GM19463 (cell line): ENCODE data around the gene LANCL1.

Source experiments
- ATAC-seq: cut with Tn5 transposase; IDR thresholded peaks from one replicate; pipeline ENCODE4 v1.9.1; 2021; ENCODE audit warnings: mild to moderate bottlenecking, moderate library complexity; ENCODE audit not compliant: unreplicated experiment

Gene LANCL1, protein sequence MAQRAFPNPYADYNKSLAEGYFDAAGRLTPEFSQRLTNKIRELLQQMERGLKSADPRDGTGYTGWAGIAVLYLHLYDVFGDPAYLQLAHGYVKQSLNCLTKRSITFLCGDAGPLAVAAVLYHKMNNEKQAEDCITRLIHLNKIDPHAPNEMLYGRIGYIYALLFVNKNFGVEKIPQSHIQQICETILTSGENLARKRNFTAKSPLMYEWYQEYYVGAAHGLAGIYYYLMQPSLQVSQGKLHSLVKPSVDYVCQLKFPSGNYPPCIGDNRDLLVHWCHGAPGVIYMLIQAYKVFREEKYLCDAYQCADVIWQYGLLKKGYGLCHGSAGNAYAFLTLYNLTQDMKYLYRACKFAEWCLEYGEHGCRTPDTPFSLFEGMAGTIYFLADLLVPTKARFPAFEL

GRCh38 chr2:210476194-210477128, at the start of gene LANCL1:
LANCL1 (minus strand) TSS chr2:210476759; CDS start chr2:210476396, 363 bp downstream.
- ATAC-seq, result peak; percentile 100

- ATAC-seq, result no peak
Measured at GRCh38 chr2:210524533-210524932, 48.0 kb upstream of the LANCL1 start.

GRCh38 chr2:210523650-210524289, 47.2 kb upstream of the LANCL1 start:
- ATAC-seq, result no peak

DNA sequence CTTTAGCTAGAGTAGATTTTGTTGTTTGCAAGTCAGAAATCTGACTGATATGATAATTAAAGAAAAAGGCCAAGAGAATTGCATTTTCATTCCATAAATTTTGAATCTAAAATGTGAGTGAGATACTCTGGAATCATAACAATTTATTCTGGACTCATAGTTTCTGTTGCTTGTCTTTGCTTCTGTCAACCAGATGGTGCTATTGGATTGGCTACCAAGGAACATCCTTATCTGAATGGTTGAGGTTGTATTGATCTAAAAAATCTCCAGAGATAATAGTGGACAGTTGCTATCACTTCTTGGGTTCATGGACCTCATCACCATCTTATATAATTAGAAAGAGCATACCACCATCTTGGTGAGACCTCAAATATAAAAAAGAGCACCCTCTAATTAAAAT, 45.8 kb upstream of the LANCL1 start:
- no peak for ATAC-seq

DNA sequence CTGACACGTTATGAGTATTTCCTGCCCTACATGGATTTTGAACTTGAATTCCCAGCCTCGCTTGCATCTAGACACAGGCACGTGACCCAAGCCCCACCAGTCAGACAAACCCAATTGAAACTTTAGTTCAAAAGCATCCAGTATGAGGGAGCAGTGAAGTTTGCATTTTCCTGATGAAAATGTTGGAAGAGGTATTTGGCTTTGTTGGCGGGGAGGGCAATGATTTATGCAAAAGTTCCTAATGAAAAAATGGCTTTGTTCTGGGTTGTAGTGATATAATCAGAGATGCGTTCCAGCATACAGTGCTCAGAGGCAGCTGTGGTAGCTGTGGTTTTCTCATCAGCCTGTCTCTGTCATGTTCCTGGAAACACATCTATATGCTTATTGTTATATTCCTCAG, 43.0 kb upstream of the LANCL1 start:
- no peak for ATAC-seq

DNA sequence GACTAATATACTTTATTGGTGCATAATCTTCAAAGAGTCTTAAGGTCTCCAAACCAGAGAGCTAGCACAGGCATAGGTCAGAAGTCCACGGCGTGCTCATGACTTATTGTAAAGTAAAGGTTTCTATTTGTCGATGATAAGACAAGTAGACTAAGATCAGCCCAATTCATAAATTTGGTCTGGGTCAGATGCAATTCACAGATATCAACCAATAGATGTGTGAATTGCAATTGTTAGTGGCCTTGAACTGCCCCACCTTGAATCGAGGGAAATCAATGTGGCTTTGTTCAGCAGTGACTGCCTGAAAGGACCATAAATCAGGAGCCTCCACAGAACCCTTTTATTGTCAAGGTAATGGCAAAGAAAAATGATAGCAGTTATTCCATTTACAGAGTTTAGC, 40.7 kb upstream of the LANCL1 start:
- ATAC-seq, result no peak

- ATAC-seq, result no peak
Measured at GRCh38 chr2:210515911-210516310, 39.4 kb upstream of the LANCL1 start.

- ATAC-seq, result no peak
Measured at GRCh38 chr2:210503725-210504191, 27.2 kb upstream of the LANCL1 start.

GRCh38 chr2:210503001-210503623, 26.6 kb upstream of the LANCL1 start:
- ATAC-seq, result peak; percentile 85

GRCh38 chr2:210496512-210496911, 20.0 kb upstream of the LANCL1 start:
- no peak for ATAC-seq

DNA sequence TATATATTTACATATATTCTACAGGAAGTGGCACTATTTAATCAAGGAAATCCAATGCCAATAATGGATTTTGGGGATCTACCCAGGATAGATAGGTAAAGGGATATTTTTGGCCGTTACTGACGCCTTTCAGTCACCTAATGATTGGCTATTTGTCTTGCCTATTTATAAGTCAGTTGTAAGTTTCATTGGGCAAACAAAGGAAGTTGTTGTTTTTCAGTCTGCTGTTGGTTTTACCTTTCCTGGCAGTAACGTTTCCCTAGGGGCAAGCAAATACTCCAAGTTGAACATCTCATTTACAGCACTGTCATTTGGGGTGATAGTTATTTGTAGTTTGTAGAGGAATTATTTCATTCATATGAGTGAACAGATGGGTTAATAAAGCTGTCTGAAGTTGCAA, 17.0 kb upstream of the LANCL1 start:
- ATAC-seq, result no peak

DNA sequence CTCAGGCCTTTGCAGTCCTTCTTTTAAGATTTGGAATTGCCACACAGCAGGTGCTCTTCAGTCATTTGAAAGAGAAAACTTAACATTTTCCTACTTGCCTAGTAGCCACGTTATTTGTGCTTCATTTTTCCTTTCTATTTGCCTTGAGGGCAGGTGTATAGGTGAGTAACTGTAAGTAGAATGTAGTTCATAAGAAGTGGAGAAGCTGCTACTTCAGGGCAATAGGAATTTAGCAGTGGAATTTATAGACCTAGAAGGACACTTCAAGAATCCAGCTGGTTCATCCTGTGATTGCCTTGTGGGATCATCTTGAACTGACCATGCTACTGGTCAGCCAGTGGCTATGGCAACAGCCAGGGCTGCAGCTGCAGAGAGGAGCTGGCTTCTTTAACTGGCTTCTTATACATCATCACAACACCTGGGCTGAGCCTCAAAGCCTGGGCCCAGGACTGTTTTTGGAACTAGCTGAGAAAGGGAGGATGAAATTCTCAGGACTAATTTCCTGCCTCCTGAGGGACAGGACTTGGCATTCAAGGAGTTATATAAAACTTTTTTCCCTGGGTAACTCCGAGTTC, 5.1 kb upstream of the LANCL1 start:
- ATAC-seq, result no peak

- no peak for ATAC-seq
Measured at GRCh38 chr2:210480764-210481163, 4.2 kb upstream of the LANCL1 start.

DNA sequence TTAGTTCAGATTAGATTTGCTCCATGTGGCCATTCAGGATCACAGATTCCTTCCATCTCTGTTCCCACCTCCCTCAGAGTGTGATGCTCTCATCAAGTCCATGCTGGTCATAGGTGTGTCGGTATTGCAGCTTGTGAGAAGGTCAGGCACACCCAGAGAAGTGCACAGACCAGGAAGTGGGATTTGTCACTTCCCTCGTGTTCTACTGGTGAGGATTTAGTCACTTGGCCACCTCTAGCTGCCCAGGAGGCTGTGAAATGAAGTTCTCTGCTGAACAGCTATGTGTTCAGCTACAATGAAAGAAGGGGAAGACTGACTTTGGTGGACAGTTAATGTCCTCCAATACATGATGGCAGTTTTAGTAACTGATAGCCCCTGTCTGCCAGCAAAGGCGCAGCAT, 3.5 kb upstream of the LANCL1 start:
- ATAC-seq, result no peak

GRCh38 chr2:210478661-210479060, 2.1 kb upstream of the LANCL1 start:
- no peak for ATAC-seq

- ATAC-seq, result no peak
Measured at GRCh38 chr2:210477496-210477895, 937 bp upstream of the LANCL1 start.

- ATAC-seq, result no peak
Measured at GRCh38 chr2:210475706-210476105, 853 bp downstream of the LANCL1 start.

DNA sequence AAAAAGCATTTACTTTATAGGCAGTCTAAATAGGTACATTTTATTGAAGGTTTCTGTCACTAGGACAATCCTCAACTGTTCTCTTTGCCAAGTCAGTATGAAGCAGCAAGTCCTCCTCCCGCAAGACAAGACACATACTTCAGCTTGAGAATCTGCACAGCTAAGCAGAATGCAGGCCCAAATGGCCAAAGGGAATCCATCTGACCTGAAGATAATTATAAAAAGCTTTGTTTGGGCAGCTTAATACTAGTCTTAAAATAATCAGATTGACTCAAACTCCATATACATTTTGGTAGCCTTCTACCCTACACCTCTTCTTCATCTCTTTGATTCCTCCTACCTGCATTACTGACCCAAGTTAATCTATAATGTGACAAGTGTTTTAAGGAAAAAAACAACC, 1.8 kb downstream of the LANCL1 start:
- ATAC-seq, result no peak

- ATAC-seq, result peak; percentile 49
Measured at GRCh38 chr2:210461401-210461800, 15.2 kb downstream of the LANCL1 start.
